VCaP (cell line): ENCODE data around the gene HNF4A.
"Not testable (repeated sequence)": the region's sequence is repeated elsewhere in the genome, so short reads cannot be mapped to it uniquely, and the experiment has no call there.

Source experiments
- H3K27ac ChIP-seq: fragments of 450-650 bp; 2 replicates; pipeline ENCODE4 v1.5.1; 2017
- TF ChIP-seq, protein P1 (sequence below): fragments of 450-650 bp; conservative IDR thresholded peaks from 2 replicates; pipeline ENCODE4 v1.5.1; 2017; ENCODE audit warnings: mild to moderate bottlenecking, moderate library complexity

The HNF4A gene

DNA sequence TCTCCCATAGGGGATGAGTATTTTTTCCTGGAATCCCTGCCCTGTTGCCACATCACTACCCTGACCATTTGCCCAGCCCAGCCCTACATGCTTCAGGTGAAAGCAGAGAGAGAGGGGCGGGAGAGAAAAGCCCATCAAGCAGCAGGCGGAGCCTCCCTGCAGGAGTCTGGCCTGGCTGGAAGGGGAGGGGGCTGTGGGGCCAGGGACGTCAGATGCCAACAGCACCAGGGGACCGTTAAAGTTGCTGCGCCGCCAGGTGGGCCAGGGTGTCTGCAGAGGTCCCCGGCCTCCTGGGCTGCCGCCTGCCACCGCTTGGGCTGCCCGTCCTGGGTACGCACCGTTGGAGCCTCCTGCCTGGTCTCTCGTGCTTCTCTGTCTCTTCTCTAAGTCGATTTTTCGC, 19.4 kb upstream of the HNF4A start:
- H3K27ac ChIP-seq: no peak overlapping the region
- TF ChIP-seq, protein P1, sequence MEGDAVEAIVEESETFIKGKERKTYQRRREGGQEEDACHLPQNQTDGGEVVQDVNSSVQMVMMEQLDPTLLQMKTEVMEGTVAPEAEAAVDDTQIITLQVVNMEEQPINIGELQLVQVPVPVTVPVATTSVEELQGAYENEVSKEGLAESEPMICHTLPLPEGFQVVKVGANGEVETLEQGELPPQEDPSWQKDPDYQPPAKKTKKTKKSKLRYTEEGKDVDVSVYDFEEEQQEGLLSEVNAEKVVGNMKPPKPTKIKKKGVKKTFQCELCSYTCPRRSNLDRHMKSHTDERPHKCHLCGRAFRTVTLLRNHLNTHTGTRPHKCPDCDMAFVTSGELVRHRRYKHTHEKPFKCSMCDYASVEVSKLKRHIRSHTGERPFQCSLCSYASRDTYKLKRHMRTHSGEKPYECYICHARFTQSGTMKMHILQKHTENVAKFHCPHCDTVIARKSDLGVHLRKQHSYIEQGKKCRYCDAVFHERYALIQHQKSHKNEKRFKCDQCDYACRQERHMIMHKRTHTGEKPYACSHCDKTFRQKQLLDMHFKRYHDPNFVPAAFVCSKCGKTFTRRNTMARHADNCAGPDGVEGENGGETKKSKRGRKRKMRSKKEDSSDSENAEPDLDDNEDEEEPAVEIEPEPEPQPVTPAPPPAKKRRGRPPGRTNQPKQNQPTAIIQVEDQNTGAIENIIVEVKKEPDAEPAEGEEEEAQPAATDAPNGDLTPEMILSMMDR: no peak

DNA sequence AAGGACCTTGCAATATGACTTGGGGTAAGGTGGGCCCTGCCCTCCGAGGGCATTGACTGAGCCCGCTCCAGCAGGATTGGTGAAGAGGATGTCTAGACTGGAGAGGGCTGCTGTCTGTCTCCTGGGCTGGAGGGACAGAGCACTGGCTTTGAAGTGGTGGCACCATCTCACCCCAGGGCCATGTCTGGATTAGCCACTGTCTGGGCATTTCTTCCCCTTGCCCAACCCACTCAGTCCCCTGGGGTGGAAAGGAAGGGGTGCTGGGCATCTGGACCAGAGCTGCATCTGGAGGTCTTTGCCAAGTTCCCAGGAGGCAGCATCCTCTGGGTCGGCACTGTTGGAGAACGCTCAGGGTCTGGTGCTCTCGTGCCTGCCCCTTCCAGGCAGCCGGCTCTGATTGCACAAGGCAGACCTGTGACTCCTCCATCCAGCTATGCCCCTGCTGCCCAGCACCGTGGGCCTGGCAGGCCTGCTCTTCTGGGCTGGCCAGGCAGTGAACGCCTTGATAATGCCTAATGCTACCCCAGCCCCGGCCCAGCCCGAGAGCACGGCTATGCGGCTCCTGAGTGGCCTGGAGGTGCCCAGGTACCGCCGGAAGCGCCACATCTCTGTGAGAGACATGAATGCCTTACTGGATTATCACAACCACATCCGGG, 18.6 kb upstream of the HNF4A start, which contains the start of gene R3HDML:
TSS of gene R3HDML (plus strand) at position 319 of the 656 bp plus-strand sequence. CDS start at position 434, 115 bp downstream.
- H3K27ac ChIP-seq: no peak within 1 kb of the TSS
- TF ChIP-seq, protein P1: no peak

DNA sequence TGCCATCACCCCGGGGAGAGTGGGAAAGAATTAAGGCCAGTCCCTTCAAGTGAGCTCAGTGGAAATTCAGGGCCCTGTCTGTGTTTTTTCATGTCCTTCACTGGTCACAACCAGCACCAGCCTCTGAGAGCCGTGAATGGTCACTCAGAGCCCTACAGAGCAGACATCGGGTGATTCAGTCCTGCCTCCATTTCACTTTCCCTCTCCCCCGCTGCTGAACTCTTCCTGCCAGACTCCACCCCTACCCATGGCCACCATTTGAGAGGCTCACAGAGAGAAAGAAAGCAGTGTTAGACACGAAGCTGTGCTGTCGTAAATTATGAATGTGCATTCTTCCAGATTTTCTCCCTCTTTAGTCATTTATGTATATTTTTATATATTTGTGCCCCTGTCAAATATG, 13.3 kb upstream of the HNF4A start:
- peak overlapping the region; percentile 31; the same call in 1 of the 2 replicates for H3K27ac ChIP-seq

DNA sequence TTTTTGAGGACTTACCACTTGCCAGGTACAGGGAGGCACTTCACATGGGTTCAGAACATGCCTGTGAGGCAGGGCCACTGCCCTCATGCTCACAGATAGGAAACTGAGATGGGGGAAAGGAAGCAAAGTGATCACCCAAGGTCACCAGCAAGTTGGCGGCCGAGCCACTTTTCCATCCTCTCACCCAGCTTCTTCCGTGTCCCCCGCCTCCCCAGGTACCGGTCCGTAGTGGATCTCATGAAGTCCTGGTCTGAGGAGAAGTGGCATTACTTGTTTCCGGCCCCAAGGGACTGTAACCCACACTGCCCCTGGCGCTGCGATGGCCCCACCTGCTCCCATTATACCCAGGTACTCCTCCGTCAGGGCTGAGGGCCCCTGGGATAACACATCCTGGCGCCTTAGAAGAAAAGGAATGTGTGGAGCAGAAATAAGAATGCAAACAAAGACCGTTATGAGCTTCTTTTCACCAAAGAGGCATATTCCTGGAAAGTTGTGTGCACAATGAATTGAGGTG, 12.3 kb upstream of the HNF4A start:
- no peak overlapping the region for H3K27ac ChIP-seq
- TF ChIP-seq, protein P1: no peak

More for the DNA sequence above, 13.3 kb upstream of the HNF4A start:
- TF ChIP-seq, protein P1: no peak

DNA sequence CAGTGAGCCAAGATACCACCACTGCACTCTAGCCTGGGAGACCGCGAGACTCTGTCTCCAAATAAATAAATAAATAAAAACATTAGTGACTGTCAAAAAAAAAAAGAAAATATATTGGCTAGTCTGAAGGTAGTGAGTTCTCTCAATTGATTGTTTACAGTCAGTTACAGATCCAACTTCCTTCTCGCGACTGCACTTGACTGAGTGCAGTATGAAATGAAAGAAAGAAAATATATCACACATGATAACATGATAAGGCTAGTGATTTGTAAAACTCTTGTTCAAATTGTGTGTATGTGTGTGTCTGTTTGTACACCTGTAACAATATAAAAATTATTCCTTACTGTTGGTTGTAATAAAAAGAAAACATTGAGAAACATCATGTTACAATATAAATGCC, 10.8 kb upstream of the HNF4A start:
- TF ChIP-seq, protein P1: no peak
- H3K27ac ChIP-seq: peak overlapping the region; percentile 19; the same call in 1 of the 2 replicates

DNA sequence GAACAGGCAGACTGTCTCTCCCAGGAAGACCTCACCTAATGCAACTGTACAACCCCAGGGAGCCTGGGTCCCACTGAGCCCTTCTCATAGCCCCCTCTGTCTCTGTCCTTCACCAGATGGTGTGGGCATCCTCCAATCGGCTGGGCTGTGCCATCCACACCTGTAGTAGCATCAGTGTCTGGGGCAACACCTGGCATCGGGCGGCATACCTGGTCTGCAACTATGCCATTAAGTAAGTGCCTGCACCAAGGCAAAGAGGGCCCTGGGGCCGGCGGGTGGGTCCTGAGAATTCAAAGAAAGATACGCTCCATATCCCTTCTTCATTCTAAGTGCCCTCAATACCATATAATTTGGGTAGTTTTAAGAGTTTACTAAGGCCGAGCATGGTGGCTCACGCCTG, 10.4 kb upstream of the HNF4A start:
- peak overlapping the region; percentile 19; the same call in 1 of the 2 replicates for H3K27ac ChIP-seq
- TF ChIP-seq, protein P1: no peak

DNA sequence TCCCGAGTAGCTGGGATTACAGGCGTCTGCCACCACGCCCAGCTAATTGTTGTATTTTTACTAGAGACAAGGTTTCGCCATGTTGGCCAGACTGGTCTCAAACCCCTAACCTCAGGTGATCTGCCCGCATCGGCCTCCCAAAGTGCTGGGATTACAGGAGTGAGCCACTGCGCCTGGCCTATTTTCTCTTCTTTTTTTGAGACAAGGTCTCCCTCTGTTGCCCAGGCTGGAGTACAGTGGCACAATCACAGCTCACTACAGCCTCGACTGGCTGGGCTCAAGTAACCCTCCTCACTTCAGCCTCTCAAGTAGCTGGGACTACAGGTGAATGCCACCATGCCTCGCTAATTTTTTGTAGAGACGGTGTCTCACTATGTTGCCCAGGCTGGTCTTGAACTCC, 9.6 kb upstream of the HNF4A start:
- H3K27ac ChIP-seq: not testable (repeated sequence)

DNA sequence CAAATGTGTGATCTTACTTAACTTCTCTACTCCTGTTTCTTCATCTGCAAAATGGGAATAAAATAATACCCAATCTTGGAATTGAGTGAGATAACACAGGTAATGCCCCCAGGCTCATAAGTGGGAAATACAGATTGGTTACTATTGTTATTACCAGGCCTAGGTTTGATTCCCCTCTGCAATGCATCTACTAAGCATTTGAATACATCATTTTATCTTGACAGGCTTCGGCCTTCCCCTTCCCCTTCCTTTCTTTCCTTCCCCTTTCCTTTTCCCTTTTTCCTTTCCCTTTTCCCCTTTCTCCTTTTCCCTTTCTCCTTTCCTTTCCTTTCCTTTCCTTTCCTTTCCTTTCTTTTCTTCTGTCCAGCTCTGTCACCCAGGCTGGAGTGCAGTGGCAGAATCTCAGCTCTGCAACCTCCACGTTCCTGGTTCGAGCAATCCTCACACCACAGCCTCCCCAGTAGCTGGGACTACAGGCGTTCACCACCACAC, 7.3 kb upstream of the HNF4A start:
- TF ChIP-seq, protein P1: no peak
- no peak overlapping the region for H3K27ac ChIP-seq
